Gastroesophageal sphincter (tissue), 4 donors: ENCODE measurements around the gene IDS. TPM values are rescaled to one million over a fixed set of nuclear protein-coding genes. Genes with fewer than 3 reads are reported as not detected.
A peak's percentile ranks its signal among the peaks of the same experiment; 100 is the strongest.
"Not testable (repeated sequence)": the region's sequence is repeated elsewhere in the genome, so short reads cannot be mapped to it uniquely, and the experiment has no call there.

Experiments used
- ATAC-seq: fragments of 150-250 bp; one replicate; pipeline ENCODE4 v1.9.1; 2016; ENCODE audit warnings: mild to moderate bottlenecking, moderate library complexity
- H3K27ac ChIP-seq, 4 donors: fragments of 200-600 bp; sonication (generic) in 3 of 4; 1 replicate in 3 of 4; 2 replicates in 1 of 4; pipeline ENCODE4 v1.5.1; 2016 to 2019
- H3K27me3 ChIP-seq: fragments of 200-600 bp; sonication (generic); one replicate; pipeline ENCODE4 v1.5.1; 2019
- H3K36me3 ChIP-seq, 2 donors: fragments of 200-600 bp; sonication (generic); one replicate each; pipeline ENCODE4 v1.5.1; 2019; ENCODE audit warnings: control low read depth in 1 of 2
- H3K4me1 ChIP-seq, 3 donors: fragments of 200-600 bp; sonication (generic); 1 replicate in 2 of 3; 2 replicates in 1 of 3; pipeline ENCODE4 v1.5.1; 2016 to 2019; ENCODE audit warnings: control low read depth in 2 of 3
- H3K4me3 ChIP-seq, 2 donors: fragments of 200-600 bp; sonication (generic); one replicate each; pipeline ENCODE4 v1.5.1; 2019; ENCODE audit warnings: mild to moderate bottlenecking in 1 of 2, moderate library complexity in 1 of 2
- H3K9me3 ChIP-seq, 3 donors: fragments of 200-600 bp; sonication (generic); one replicate each; pipeline ENCODE4 v1.5.1; 2017 to 2019; ENCODE audit warnings: control low read depth in 2 of 3
- CTCF ChIP-seq, 4 experiments: fragments of 200-600 bp in 2 of 4; fragments of 450-650 bp in 2 of 4; sonication (generic) in 1 of 4; IDR thresholded peaks; one replicate each; pipeline ENCODE4 v1.5.1; 2017 to 2019; ENCODE audit warnings: antibody characterized with exemption in 4 of 4, mild to moderate bottlenecking in 2 of 4, moderate library complexity in 2 of 4
- EP300 ChIP-seq: sonication (generic); formaldehyde crosslinking; IDR thresholded peaks from one replicate; pipeline ENCODE4 v1.6.1; 2017; ENCODE audit warnings: antibody characterized with exemption, mild to moderate bottlenecking
- POLR2A ChIP-seq, 2 donors: fragments of 450-650 bp; IDR thresholded peaks; one replicate each; pipeline ENCODE4 v1.6.1; 2017; ENCODE audit warnings: antibody characterized with exemption in 2 of 2, mild to moderate bottlenecking in 2 of 2, moderate library complexity in 1 of 2
- POLR2AphosphoS5 ChIP-seq: sonication (generic); formaldehyde crosslinking; IDR thresholded peaks from one replicate; pipeline ENCODE4 v1.6.1; 2017; ENCODE audit warnings: antibody characterized with exemption
- WGBS, 2 donors: methylation state at CpG; one replicate each; pipeline ENCODE4 v1.1.5; 2018; ENCODE audit warnings: low coverage in 1 of 2; 5-methylcytosine and 5-hydroxymethylcytosine counted together
- total RNA-seq, 4 donors: library from RNA; depleted of rRNA; stranded (reverse); fragments of >200 nt; gene quantifications; one replicate each; pipeline ENCODE4 v1.1.0, GENCODE V29; 2016

Gene IDS
- total RNA-seq, result 100 to 1,000 TPM in 2 of 4 donors, 10 to 100 TPM in 2; 65.1 to 117 (median 97.1) TPM

- WGBS, 2 donors, result 0 to 21% methylated on average over 5 to 19 of the region's 54 CpGs
- TF ChIP-seq EP300, result no peak
- no peak for TF ChIP-seq CTCF (IDR thresholded peaks at IDR 0.05)
- peak; percentile 97 to 98 for TF ChIP-seq POLR2A (IDR thresholded peaks at IDR 0.05)
- peak; percentile 82 for TF ChIP-seq POLR2AphosphoS5
- Histone ChIP-seq H3K27me3 (no peaks in the 10 kb centered on the region), H3K27ac (peak within 1 kb of the TSS; percentile 88 to 99 (median 90)), H3K4me3 (peak within 1 kb of the TSS; percentile 72 to 100), H3K36me3 (peaks cover 0 to 23% of the 10 kb centered on the region in 2 donors), H3K4me1 (peaks cover 0 to 26% (median 0%) of the 10 kb centered on the region in 3 donors), H3K9me3 (no peaks in the 10 kb centered on the region)
- ATAC-seq, result peak; percentile 94
Measured at GRCh38 chrX:149504915-149505651, at the start of gene IDS. TSS of gene IDS (minus strand) at chrX:149505306. CDS start at chrX:149505137, 169 bp downstream.

- WGBS, 2 donors, result no CpG with 5 or more reads among the region's 6 CpGs
- not testable (repeated sequence) for H3K27me3 ChIP-seq, H3K9me3 ChIP-seq, H3K4me1 ChIP-seq, H3K4me3 ChIP-seq, H3K36me3 ChIP-seq, H3K27ac ChIP-seq, ATAC-seq
Measured at GRCh38 chrX:149551939-149552248, 46.8 kb upstream of the IDS start.

- ATAC-seq, H3K36me3 ChIP-seq, H3K4me1 ChIP-seq, H3K4me3 ChIP-seq, H3K27ac ChIP-seq, H3K9me3 ChIP-seq, H3K27me3 ChIP-seq: not testable (repeated sequence)
- no CpG with 5 or more reads among the region's 4 CpGs for WGBS, 2 donors
Measured at GRCh38 chrX:149551245-149551938, 46.3 kb upstream of the IDS start.

GRCh38 chrX:149550454-149550853 is 45.3 kb upstream of the IDS start:
- H3K9me3 ChIP-seq, result not testable (repeated sequence)
- WGBS, 2 donors, result 86% methylated on average over 1 of the region's 1 CpG; no CpG with 5 or more reads in 1 of the 2 donors

GRCh38 chrX:149549701-149550100 is 44.6 kb upstream of the IDS start, which contains the start of gene HSFX3:
TSS of gene HSFX3 (minus strand) at chrX:149549924. CDS start at chrX:149549852, 72 bp downstream.
- not testable (repeated sequence) for H3K4me3 ChIP-seq, H3K27ac ChIP-seq, H3K4me1 ChIP-seq, H3K36me3 ChIP-seq, ATAC-seq, H3K27me3 ChIP-seq, H3K9me3 ChIP-seq
- WGBS, 2 donors, result no CpG with 5 or more reads among the region's 6 CpGs

More at GRCh38 chrX:149550454-149550853, 45.3 kb upstream of the IDS start:
- not testable (repeated sequence) for ATAC-seq, H3K4me1 ChIP-seq, H3K4me3 ChIP-seq, H3K36me3 ChIP-seq, H3K27ac ChIP-seq, H3K27me3 ChIP-seq

GRCh38 chrX:149547782-149548181 is 42.7 kb upstream of the IDS start:
- not testable (repeated sequence) for H3K36me3 ChIP-seq, H3K27ac ChIP-seq, H3K4me1 ChIP-seq, H3K27me3 ChIP-seq, H3K9me3 ChIP-seq, H3K4me3 ChIP-seq, ATAC-seq
- no CpG with 5 or more reads among the region's 3 CpGs for WGBS, 2 donors

GRCh38 chrX:149546962-149547361 is 41.9 kb upstream of the IDS start:
- ATAC-seq, H3K9me3 ChIP-seq: not testable (repeated sequence)
- WGBS, 2 donors, result no CpG with 5 or more reads among the region's 1 CpG

GRCh38 chrX:149545545-149546543 is 40.7 kb upstream of the IDS start:
- not testable (repeated sequence) for H3K4me1 ChIP-seq, H3K36me3 ChIP-seq, H3K27me3 ChIP-seq, H3K9me3 ChIP-seq, H3K27ac ChIP-seq, ATAC-seq, H3K4me3 ChIP-seq
- WGBS, 2 donors, result no CpG with 5 or more reads among the region's 29 CpGs

More at GRCh38 chrX:149546962-149547361, 41.9 kb upstream of the IDS start:
- not testable (repeated sequence) for H3K27ac ChIP-seq, H3K4me3 ChIP-seq, H3K27me3 ChIP-seq, H3K36me3 ChIP-seq, H3K4me1 ChIP-seq
